GM12872 (cell line): ENCODE data around the gene IGSF22.
A peak's percentile ranks its signal among the peaks of the same experiment; 100 is the strongest.

ENCODE experiments used
- CTCF ChIP-seq: IDR thresholded peaks from 3 replicates; pipeline ENCODE4 v1.5.1; 2011; ENCODE audit warnings: low read depth, mild to moderate bottlenecking, low read length, moderate library complexity; ENCODE audit not compliant: insufficient read depth

IGSF22 gene

GRCh38 chr11:18723991-18724390 lies 2.0 kb downstream of the IGSF22 start:
- TF ChIP-seq CTCF = no peak

- no peak for TF ChIP-seq CTCF
These were observed 3.7 kb downstream of the IGSF22 start for GRCh38 chr11:18722293-18722637.

GRCh38 chr11:18721561-18722292 lies 4.3 kb downstream of the IGSF22 start:
- peak; percentile 99 for TF ChIP-seq CTCF

- TF ChIP-seq CTCF = no peak
These were observed 5.0 kb downstream of the IGSF22 start for GRCh38 chr11:18720808-18721560.

- no peak for TF ChIP-seq CTCF
These were observed 5.7 kb downstream of the IGSF22 start for GRCh38 chr11:18720091-18720807.

- no peak for TF ChIP-seq CTCF
These were observed 10.5 kb downstream of the IGSF22 start for GRCh38 chr11:18715476-18715875.

- no peak for TF ChIP-seq CTCF
These were observed 11.6 kb downstream of the IGSF22 start for GRCh38 chr11:18714443-18714780.
